Forelimb muscle (tissue), 1 donor: ENCODE data around the gene SOCS2. TPM values are rescaled to one million over a fixed set of nuclear protein-coding genes. Genes with fewer than 3 reads are reported as not detected.
"Not testable (repeated sequence)": the region's sequence is repeated elsewhere in the genome, so short reads cannot be mapped to it uniquely, and the experiment has no call there.

Experiments used
- DNase-seq: peaks from one replicate; pipeline ENCODE4 v3.0.0-alpha.2; 2013; ENCODE audit warnings: low read depth
- polyA plus RNA-seq: library from polyadenylated mRNA; unstranded; fragments of 120-200 nt; gene quantifications from one replicate; pipeline ENCODE4 v1.2.1, GENCODE V29; 2013; ENCODE audit not compliant: insufficient read length

The SOCS2 gene, protein sequence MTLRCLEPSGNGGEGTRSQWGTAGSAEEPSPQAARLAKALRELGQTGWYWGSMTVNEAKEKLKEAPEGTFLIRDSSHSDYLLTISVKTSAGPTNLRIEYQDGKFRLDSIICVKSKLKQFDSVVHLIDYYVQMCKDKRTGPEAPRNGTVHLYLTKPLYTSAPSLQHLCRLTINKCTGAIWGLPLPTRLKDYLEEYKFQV
- 14.8 TPM for polyA plus RNA-seq

DNA sequence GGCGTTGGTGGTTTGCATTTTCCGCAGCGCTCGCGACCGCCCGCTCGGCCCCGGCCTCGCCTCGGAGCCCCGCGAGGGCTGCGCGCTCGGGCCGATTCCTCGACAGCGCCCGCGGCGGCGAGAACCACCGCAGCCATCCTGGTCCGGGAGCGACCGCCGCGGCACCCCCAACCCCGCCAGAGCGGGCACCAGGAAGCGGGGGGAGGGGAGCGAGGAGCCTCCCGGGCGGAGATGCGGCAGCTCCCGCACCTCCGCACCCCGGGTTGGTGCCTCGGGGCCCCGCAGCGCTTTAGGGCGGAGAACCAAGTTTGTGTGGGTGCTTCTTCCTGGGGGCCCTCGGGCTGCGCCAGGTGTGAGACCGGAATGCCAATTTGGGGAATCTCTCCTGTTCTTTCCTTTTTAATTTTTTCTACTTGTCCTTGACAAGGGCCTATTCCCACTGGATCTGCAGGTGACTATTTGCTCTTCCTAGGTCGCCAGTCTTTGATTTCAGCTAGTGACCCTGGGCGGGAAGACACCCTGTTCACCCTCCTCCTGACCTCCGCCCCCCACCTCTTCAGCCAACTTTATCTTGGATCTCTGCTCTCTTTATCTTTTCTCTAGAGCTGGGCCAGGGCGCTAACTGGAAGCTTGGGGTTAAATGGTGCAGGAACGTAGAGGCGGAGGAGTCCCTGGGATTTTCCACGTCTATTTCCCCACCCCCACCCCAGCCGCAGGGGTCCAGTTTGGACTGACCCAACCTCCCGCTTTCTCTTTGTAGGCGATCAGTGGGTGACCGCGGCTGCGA is at the start of gene SOCS2:
TSS of gene SOCS2 (plus strand) at position 751 of the 787 bp plus-strand sequence. CDS start 223 bp downstream, outside the sequence.
- no peak for DNase-seq

DNA sequence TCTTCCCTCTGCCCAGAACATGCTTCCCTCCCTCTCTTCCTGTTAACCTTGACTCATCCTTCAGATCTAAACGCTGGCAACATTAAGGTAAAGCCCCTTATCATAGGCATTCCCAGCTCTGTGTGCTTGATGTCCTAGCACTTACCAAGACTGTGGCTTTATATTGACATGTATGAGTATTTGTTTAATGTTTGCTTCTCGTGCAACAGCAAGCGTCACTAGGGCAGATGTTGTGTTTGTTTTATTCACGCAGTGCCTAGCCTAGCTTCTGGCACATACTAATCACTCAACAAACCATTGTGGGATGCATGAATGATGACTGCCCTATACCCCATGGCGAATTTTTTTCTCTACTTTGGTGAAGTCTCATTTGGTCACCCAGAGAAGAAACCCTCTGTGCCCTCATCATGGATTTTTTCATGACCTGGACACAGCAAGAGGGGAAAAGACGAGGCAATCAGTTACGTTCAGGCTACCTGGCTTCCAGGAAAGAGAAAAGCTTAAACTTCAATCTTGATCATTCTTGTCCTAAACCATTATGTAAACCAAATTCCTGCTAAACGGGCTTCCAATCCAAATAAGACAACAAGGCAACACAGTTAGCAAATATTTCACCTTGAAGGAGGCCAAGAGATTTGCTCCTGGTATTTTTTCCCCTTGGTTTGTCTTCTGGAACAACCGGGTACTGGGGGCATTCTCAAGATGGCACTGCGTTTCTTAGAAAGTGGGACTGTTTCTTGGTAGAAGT is 47.9 kb upstream of the SOCS2 start:
- no peak for DNase-seq

DNA sequence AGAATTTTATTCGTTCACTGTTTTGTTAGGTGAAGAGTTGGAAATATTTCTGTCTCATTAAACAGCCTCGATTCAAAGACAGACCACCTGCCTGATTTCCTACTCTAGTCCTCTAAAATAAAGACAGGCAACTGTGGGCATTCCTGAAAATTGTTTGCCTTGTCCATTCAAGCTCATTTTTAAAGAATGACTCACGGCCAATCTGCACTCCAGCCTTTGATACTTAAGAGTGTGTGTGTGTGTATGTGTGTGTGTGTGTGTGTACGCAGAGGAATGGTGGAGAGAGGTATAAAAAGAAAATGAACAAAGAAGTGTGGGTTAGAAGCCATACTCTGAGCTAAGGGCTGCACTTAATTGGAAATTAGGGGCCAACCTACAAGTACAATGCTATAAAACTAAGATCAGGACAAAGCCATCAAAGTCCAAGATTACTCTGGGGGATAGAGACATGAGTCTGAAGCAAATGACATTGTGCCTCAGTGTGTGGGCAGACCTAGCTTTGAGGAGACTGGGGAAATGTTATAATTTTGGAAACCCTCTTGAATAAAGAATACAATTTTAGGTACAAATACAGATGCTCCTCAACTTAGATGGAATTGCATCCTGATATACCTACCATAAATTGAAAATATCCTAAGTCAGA is 45.6 kb upstream of the SOCS2 start:
- no peak for DNase-seq

DNA sequence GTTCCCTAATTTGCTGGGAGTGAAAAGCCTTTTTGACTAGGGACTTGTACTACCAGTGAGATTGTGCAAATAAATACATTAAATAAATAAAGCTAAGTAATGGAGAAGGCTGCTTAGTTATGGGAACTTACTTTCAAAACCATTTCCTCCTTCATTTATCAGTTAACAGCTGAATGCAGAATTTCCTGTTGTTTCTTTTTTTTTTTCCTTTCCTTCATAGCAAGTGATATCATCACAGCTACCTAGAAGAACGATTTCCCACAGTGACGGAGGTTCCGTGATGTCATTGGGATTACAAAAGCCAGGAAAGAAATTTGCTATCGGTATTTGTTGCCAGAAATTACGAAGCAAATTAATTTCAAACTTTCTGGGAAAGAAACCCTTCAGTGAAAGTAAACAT is 42.1 kb upstream of the SOCS2 start:
- no peak for DNase-seq

DNA sequence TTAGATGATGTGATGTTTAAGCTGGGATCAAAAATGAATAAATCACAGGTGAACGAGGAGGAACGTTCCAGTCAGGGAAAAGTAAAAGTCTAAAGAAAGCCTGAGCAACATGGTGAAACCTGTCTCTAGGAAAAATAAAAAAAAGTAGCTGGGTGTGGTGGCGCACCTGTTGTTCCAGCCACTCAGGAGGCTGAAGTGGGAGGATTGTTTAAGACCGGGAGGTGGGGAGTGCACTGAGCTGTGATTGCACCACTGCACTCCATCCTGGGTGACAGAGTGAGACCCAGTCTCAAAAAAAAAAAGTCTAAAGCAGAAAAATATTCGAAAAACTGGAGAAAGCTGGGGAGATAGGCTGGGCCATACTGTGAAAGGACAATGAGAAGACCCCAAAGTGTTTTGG is 39.2 kb upstream of the SOCS2 start:
- DNase-seq, result no peak

DNA sequence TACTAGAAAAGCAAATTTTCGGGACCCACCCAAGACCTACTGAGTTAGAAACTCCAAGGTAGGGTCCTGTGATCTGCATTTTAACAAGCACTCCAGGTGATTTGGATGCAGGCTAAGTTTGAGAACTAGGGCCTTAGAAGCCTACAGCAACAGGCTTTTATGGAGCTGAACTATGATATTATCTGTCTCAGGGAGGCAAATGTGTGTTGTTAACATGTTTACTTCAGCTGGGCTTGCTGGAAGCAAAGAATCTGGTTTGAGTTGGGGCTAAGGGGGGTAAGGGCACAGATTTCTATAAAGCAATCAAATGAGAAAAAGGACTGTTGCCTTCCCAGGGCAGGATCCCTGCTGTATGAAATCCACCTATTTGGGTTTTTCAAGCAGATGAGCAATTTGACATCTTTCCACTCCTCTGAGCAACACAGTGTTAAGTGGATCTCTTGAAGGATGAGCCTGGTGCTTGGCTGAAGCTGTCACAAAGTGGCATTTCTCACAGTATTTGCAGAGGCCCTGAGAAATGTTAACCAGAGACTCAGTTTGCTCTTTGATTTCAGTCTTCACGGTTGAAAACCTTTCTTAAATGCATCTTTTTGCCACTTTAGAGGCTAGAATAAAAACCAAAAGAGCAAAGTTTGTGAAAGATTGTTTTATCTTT is 36.2 kb upstream of the SOCS2 start:
- no peak for DNase-seq

DNA sequence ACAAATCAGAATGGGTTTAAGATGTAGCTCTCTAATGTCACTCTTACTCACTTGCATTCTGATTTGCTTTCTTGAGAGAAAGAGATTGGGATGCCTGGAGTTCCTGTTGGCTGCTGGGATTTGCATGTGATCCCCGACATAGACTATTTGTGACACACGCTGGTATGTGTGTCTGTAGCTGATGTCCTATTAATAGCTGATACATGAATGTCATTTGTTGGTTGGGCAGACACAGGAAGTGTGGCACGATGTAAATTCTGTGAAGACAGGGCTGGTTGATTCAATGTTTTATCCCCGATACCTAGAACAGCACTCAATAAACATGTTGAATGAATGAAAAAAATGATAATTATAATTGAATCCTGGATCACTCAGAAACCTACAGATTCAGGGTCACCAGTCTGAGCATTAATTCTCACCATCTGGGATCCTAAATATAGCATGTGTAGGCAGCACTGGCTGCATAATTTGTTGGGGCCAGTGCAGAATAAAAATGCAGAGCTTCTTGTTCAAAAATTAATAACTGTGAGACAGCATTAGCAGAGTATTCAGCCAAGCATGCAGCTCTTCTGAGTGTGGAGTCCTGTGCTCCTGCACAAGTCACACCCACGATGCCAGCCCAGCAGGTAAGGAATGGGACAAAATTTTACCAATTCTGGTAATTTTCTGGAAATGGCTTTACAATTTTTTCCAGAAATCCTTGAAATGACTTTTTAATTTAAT is 35.5 kb upstream of the SOCS2 start:
- no peak for DNase-seq

DNA sequence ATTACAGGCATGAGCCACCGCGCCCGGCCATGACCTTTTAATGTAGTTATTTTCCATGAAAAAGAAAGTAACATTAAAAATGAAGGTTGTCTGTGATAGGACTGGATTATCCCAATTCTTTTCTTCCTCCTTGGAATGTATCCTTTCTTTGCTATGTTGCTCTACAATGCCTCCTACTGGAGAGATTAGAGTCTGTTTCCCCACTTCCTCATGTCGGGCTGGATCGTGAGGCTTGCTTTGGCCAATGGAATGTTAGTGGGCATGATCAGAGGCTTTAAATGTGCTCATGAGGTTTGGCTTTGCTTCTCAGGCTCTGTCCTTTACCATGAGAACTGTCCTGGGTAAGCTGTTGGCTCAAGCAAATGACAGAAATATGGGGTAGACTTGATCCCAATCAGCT is 34.7 kb upstream of the SOCS2 start:
- DNase-seq, result no peak

DNA sequence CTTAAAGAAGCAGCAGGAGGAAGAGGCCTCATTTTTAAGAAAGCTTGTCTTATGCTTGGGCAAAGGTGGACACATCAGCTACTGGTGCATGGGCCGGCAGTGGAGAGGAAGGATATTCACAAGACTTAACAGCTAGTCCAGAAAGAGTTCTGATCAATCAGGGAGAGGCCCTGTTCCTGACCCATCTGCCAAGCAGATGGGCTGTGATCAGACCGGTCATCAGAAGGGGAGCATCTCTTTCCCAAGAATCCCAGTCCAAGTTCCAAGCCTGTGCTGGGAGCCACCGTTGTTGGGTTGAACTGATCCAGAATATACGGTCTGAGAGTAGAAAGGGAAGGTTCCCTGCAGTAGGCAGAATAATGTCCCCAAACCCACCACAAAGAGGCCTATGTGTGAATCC is 32.7 kb upstream of the SOCS2 start:
- no peak for DNase-seq

DNA sequence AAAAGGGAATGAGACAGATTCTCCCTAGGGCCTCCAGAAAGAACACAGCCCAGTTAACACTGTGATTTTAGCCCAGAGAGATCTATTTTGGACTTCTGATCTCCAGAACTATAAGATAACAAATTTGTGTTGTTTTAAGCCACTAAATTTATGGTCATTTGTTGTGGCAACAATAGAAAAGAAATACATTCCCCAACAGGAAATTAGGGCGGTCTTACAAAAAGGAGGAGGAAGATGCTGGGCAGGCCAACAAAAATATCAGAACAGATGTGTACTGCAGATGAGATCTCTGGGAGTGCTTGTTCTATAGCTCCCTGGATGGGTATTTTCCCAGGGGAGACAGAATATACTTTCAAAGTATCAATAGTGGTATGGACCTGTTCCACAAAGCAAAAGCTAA is 32.0 kb upstream of the SOCS2 start:
- no peak for DNase-seq

DNA sequence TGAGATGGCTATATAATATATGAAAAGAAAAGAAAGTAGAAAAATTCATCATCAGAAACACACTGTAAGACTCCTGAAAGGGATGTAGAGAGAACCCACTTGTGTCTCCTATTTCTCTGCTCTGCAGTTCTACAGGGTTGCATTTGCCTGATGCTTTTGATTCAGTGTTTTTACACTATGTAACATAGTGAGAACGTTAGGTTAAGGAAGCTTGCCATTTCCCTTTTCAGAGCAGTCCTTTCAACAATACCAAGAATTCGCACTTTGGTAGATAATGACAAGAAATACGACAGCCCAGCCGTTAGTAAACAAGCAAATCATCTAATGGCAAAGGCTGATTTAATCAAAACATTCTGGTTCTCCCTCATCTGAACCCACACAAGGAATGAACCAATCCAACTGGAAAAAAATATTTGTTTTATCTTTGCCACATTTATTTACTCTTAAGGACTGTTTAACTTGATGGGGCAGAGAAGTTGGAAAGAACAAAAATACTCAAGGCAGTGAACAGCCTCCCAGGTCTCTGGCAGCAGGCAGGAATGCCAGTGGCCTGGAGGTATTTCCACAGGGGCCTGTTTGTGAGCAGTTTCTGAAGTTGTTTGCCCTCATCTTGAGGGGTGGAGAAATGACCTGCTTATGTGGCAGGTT is 30.8 kb upstream of the SOCS2 start:
- DNase-seq, result no peak

DNA sequence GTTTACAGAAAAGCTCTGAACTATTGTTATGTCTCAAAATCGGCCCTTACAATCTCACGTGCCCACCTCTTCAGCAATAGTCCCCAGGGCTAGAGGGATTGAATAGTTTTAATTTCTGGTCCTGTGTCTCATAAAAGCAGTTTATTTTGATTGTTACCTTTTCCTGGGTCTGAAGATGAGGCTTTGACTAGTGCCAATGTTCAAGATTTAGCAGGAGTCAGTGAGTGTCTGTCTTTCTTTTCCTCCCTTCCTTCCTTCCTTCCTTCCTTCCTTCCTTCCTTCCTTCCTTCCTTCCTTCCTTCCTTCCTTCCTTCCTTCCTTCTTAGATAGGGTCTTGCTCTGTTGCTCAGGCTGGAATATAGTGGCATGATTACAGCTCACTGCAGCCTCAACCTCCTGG is 24.7 kb upstream of the SOCS2 start:
- DNase-seq, result no peak

DNA sequence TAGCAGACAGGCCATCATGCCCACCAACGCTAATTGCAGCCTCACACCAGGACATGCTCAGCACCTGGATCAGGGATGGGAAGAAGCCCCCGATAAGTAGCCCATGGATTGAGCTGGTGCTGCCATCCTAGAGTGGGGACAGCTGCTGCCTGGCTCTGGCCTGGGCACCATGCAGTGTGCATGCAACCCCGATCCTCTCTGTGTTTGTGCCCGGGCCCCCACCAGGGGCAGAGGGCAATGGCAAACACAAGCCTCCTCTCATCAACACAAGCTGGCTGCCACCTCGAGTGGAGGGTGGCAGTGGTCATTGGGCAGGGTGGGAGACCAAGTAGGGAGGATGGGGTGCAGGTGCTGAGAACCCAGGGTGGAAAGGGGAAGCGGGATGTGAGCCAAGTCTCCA is 23.3 kb upstream of the SOCS2 start:
- no peak for DNase-seq

DNA sequence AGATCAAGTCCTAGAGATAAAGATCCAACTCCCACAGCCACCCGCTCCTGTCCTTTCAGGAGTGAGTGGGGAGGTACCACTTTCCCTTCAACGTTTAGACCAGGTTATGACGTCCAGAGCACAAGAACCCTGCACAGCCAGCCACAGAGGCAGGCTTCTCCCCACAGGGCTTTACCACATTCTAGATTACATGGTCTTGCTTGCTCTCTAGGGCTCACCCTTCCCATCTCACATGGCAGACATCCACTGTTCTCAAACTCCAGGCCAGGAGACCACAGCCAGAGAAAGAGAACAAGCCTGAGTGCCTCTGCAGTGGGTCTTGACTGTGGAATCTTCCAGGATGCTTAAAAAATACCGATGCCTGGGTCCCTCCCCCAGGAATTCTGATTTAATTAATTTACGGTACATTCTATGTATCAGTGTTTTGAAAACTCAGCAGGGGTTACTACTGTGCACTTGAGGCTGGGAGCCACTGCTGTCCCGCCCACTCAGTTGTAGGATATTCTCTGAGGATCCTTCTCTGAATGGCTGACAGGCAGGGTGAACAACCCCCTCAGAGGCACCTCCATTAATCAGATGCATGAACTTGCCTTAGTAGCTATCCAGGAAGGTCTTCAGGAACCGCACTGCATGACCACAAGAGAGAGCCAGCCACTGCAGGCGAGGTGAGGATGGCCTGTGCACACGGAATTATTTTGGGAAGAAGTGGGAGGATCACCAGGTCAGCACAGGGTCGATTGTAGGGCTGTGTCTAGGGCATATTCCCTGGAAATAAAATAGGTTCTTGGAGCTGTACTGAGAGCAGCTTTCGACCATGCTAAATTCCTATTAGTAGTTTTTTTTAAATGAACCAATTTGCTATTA is 21.5 kb upstream of the SOCS2 start:
- no peak for DNase-seq

DNA sequence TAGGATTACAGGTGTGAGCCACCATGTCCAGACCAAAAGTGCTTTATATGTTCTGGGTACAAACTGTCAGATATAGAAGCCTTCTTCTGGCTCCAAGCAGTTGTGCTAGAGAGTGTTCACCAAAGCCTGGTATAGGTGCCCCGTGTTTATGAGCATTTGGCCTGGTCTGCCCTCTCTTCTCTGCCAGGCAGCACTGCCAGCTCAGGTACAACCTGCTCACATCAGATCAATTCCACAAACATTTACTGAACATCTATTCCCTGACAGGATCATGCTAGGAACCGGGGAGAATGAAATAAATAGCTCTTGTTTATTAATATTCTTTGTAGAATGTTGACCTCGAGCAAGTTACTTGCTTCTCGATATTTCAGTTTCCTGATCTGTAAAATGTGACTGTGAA is 20.0 kb upstream of the SOCS2 start:
- no peak for DNase-seq

DNA sequence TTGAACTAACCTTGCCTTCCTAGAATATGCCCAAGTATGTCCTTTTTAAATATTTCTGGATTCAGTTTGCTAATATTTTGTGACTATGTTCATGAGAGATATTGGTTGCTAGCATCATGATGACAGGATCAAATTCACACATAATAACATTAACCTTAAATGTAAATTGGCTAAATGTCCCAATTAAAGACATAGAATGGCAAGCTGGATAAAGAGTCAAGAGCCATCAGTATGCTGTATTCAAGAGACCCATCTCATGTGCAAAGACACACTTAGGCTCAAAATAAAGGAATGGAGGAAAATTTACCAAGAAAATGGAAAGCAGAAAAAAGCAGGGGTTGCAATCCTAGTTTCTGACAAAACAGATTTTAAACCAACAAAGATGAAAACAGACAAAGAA is 14.6 kb upstream of the SOCS2 start:
- DNase-seq, result not testable (repeated sequence)

DNA sequence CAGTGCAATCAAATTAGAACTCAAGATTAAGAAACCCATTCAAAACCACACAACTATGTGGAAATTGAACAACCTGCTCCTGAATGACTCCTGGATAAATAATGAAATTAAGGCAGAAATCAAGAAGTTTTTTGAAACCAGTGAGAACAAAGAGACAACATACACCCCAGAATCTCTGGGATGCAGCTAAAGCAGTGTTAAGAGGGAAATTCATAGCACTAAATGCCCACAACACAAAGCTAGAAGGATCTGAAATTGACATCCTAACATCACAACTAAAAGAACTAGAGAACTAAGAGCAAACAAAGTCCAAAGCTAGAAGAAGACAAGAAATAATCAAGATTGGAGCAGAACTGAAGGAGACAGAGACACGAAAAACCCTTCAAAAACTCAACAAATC is 13.8 kb upstream of the SOCS2 start:
- not testable (repeated sequence) for DNase-seq

DNA sequence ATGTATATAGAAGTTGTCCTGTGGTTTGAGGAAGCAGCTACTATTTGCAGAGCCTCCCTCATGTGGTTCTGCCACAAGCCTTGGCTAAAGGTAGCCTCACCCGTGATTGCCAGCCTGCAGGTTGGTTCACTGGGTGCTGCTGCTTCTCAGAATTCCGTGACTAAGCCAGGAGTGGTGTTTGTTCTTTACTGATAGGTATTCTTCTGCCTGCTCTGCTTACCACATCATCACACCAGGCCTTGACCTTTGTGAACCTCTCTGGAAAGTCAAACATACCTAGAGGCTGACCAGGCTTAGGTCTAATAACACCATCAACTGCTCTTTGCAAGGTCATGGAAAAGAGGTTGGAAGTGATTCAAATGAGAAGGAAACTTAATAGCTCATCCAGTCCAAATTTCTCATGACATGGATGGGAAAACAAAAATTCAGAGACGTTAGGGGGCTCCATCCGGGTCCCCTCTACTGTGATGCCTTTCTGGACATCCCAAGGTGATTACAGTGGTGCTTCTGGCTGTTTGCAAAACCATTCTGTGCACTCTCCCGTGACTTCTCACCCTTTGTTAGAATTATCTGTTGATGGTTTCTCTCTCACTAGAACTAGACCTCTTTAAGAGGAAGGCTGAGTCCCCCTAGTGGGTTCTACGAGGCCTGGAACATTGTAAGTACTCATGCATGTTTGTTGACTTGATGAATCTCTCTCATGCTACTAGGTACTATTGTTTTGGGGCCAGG is 8.5 kb upstream of the SOCS2 start:
- DNase-seq, result no peak

DNA sequence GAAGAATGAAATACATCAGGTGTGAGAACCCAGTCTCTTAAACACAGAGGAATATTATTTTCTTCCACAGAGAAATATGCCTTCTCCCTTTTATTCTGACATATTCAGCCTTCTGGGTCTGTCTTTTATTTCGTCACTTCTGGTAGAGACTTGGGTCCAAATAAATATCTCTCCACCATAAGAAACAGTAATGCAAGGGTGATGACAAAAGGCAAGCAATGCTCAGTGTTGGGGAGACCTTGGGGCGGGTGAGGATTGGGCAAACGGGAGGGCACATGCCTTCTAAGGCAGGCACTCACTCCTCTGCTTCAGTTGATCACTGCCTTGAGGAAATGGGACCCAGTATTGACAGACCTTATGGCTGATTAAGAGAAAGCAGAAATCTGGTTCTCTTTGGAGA is 6.7 kb upstream of the SOCS2 start:
- DNase-seq, result no peak
